B cell (primary cell): ENCODE measurements around the gene SNAP47. TPM values are rescaled to one million over a fixed set of nuclear protein-coding genes. Genes with fewer than 3 reads are reported as not detected.

Experiments used
- ATAC-seq: fragments of 200-7000 bp; cut with Tn5 transposase; one replicate; pipeline ENCODE4 v1.10.0; 2021; ENCODE audit warnings: low read depth, mild to moderate bottlenecking, moderate number of reproducible peaks, moderate library complexity
- CTCF ChIA-PET: fragments of 350-600 bp; sonication (Branson Sonifier 250); formaldehyde crosslinking; loops from one replicate; lab custom pipeline; 2021; ENCODE audit warnings: antibody characterized with exemption, inconsistent platforms; lab: Charles Lee
- POLR2A ChIA-PET: fragments of 350-600 bp; sonication (Branson Sonifier 250); formaldehyde crosslinking; loops from one replicate; lab custom pipeline; 2021; ENCODE audit warnings: antibody characterized with exemption; lab: Charles Lee
- DNase-seq: peaks from one replicate; pipeline ENCODE4 v3.0.0; 2013
- H2AFZ ChIP-seq: 2 replicates; pipeline ENCODE4 v1.6.1; 2012; ENCODE audit warnings: mild to moderate bottlenecking, low read depth, low read length; ENCODE audit not compliant: insufficient read depth, poor library complexity, severe bottlenecking
- H3K27ac ChIP-seq, 2 donors: 1 replicate in 1 of 2; 2 replicates in 1 of 2; pipeline ENCODE4 v1.5.1; 2012 to 2013; ENCODE audit warnings: low read length in 2 of 2, mild to moderate bottlenecking in 2 of 2, moderate library complexity in 1 of 2
- H3K27me3 ChIP-seq, 4 experiments: fragments of 200-600 bp in 1 of 4; sonication (generic) in 1 of 4; replicated peaks in 1 of 4; 1 replicate in 2 of 4; 2 replicates in 2 of 4; pipeline versions ENCODE4 v1.6.1 to v1.7.0; 2013 to 2016; ENCODE audit warnings: low read length in 3 of 4, mild to moderate bottlenecking in 2 of 4, mixed read lengths in 1 of 4, moderate library complexity in 1 of 4; ENCODE audit not compliant: insufficient read depth in 4 of 4, control insufficient read depth in 3 of 4; ENCODE audit errors: control extremely low read depth in 1 of 4
- H3K36me3 ChIP-seq, 2 experiments: replicated peaks in 1 of 2; 1 replicate in 1 of 2; 2 replicates in 1 of 2; pipeline versions ENCODE4 v1.6.1 to v1.7.1; 2013; ENCODE audit warnings: low read length in 1 of 2; ENCODE audit not compliant: insufficient read depth in 2 of 2, control insufficient read depth in 1 of 2; ENCODE audit errors: control extremely low read depth in 1 of 2, extremely low read depth in 1 of 2
- H3K4me1 ChIP-seq, 2 donors: fragments of 200-600 bp in 1 of 2; sonication (generic) in 1 of 2; 1 replicate in 1 of 2; 2 replicates in 1 of 2; pipeline versions ENCODE4 v1.5.1 to v1.6.1; 2013 to 2017; ENCODE audit warnings: low read length in 2 of 2; ENCODE audit not compliant: control insufficient read depth in 2 of 2, insufficient read depth in 2 of 2
- H3K4me2 ChIP-seq: replicated peaks from 2 replicates; pipeline ENCODE3; 2012; ENCODE audit warnings: mild to moderate bottlenecking, low read depth, low read length; ENCODE audit not compliant: poor library complexity, severe bottlenecking
- H3K4me3 ChIP-seq, 5 experiments: fragments of 200-600 bp in 1 of 5; sonication (generic) in 1 of 5; 1 replicate in 3 of 5; 2 replicates in 2 of 5; pipeline versions ENCODE4 v1.5.1 to v1.7.0; 2011 to 2016; ENCODE audit warnings: low read length in 4 of 5, mild to moderate bottlenecking in 4 of 5, low read depth in 2 of 5, control low read depth in 1 of 5, moderate library complexity in 1 of 5; ENCODE audit not compliant: insufficient read depth in 1 of 5; ENCODE audit errors: control extremely low read depth in 1 of 5, extremely low read depth in 1 of 5
- H3K79me2 ChIP-seq: fragments of 200-600 bp; sonication (generic); one replicate; pipeline ENCODE4 v1.6.0; 2016; ENCODE audit warnings: low read length; ENCODE audit not compliant: control insufficient read depth, insufficient read depth
- H3K9ac ChIP-seq: fragments of 200-600 bp; sonication (generic); 2 replicates; pipeline ENCODE4 v1.6.1; 2017; ENCODE audit warnings: mild to moderate bottlenecking, low read length, moderate library complexity
- H3K9me3 ChIP-seq, 3 donors: one replicate each; pipeline versions ENCODE4 v1.6.1 to v1.7.1; 2013; ENCODE audit warnings: low read length in 2 of 3; ENCODE audit not compliant: control insufficient read depth in 2 of 3, insufficient read depth in 1 of 3; ENCODE audit errors: control extremely low read depth in 1 of 3
- H4K20me1 ChIP-seq: 2 replicates; pipeline ENCODE4 v1.6.0; 2012; ENCODE audit warnings: mild to moderate bottlenecking, low read length; ENCODE audit not compliant: insufficient read depth, control insufficient read depth, poor library complexity, severe bottlenecking
- H3K27ac Mint-ChIP-seq: one replicate; pipeline ENCODE4 v1.8.0; 2021; ENCODE audit warnings: mixed read lengths
- H3K27me3 Mint-ChIP-seq: one replicate; pipeline ENCODE4 v1.8.0; 2021; ENCODE audit warnings: mixed read lengths
- H3K4me1 Mint-ChIP-seq: one replicate; pipeline ENCODE4 v1.8.0; 2021; ENCODE audit warnings: mixed read lengths
- H3K4me3 Mint-ChIP-seq: one replicate; pipeline ENCODE4 v1.8.0; 2021; ENCODE audit warnings: mixed read lengths
- H3K9me3 Mint-ChIP-seq: one replicate; pipeline ENCODE4 v1.8.0; 2022; ENCODE audit warnings: mixed read lengths; ENCODE audit not compliant: insufficient read depth
- EZH2 ChIP-seq: IDR thresholded peaks from 2 replicates; pipeline ENCODE4 v1.6.1; 2012; ENCODE audit warnings: borderline replicate concordance, low read depth, mild to moderate bottlenecking, moderate library complexity, low read length; ENCODE audit not compliant: insufficient read depth, poor library complexity, severe bottlenecking
- WGBS: methylation state at CpG from one replicate; pipeline ENCODE4 v1.1.5; 2013; ENCODE audit warnings: missing lambda C conversion rate; ENCODE audit not compliant: insufficient coverage; 5-methylcytosine and 5-hydroxymethylcytosine counted together
- intact Hi-C: fragments of 100-400 bp; cut with micrococcal nuclease; formaldehyde crosslinking; loops from one replicate; pipeline ENCODE4 v1.10.0; 2022
- polyA plus RNA-seq: library from polyadenylated mRNA; depleted of rRNA; stranded (reverse); fragments of >200 nt; gene quantifications from 2 replicates; pipeline ENCODE4 v1.2.3, GENCODE V29; 2012
- total RNA-seq, 2 donors: library from RNA; stranded (reverse); fragments of 120-200 nt in 1 of 2; gene quantifications; 1 replicate in 1 of 2; 2 replicates in 1 of 2; pipeline versions ENCODE4 v1.2.3 to v1.2.4, GENCODE V29; 2013 to 2022
- TF ChIP-seq, protein P1 (sequence below): fragments of 200-600 bp; IDR thresholded peaks from one replicate; pipeline ENCODE4 v1.8.0; 2022; ENCODE audit warnings: antibody characterized with exemption, mild to moderate bottlenecking

SNAP47 gene
- total and polyA plus RNA-seq, 2 donors (not counting 1 experiment from before 2014, with no cell fraction given) = 25.6 to 34.9 TPM

DNA sequence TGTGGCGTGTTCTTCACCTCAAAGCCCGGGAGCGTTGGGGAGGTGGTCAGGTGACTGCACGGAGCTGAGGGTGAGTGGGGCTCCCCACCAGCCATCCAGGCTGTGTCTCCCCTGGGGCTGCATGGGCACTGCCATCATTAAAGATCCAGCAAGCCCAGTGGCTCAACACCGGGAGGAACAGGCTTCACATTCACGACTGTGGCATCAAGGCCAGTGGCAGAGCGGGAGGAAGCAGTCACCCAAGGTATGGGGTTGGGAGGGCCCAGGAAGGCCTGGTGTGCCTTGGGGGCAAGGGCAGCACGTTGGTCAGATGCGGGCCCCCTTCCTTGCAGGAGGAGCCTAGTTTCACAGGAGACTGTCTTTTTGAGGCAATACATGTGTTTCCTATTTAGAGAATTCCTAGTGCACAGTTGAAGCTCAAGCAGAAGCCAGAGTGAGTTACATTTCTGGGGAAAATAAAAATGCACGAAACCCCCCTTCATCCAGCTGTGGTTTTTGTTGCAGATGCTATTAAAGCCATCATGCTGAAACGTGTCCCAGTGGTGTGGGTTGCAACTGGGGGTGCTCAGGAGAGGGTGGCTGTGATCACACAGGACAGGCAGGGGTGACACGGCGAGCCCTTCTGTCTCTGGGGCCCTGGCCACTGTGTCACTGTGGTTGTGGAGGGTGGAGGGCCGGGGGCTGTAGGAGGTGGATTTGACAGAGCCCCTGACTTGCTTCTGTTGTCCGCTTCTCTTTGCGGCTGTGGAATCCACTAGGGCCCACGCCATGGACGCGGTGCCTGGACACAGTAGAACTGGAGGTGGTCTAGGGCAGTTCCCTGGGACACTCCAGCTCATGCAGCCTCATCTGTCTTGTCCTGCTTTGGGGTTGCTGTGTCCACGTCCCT, 34.1 kb downstream of the SNAP47 start:
- intact Hi-C loops = no loop called here
- Histone ChIP-seq H3K36me3 (peaks cover 0 to 39% of the 10 kb centered on the region in 2 experiments), H3K4me2 (no peak overlapping the region), H3K79me2 (peaks cover 2% of the 10 kb centered on the region), H4K20me1 (peaks cover 14% of the 10 kb centered on the region), H3K9me3 (no peaks in the 10 kb centered on the region), H3K9ac (no peak overlapping the region), H3K27me3 (no peaks in the 10 kb centered on the region), H3K27ac (no peak overlapping the region), H3K4me1 (peaks cover 0 to 12% of the 10 kb centered on the region in 2 donors), H2AFZ (no peak overlapping the region), H3K4me3 (no peak overlapping the region)
- WGBS = 96% methylated on average over 19 of the region's 20 CpGs
- H3K27ac Mint-ChIP-seq = no peak overlapping the region
- TF ChIP-seq EZH2 = no peak
- TF ChIP-seq, protein P1, sequence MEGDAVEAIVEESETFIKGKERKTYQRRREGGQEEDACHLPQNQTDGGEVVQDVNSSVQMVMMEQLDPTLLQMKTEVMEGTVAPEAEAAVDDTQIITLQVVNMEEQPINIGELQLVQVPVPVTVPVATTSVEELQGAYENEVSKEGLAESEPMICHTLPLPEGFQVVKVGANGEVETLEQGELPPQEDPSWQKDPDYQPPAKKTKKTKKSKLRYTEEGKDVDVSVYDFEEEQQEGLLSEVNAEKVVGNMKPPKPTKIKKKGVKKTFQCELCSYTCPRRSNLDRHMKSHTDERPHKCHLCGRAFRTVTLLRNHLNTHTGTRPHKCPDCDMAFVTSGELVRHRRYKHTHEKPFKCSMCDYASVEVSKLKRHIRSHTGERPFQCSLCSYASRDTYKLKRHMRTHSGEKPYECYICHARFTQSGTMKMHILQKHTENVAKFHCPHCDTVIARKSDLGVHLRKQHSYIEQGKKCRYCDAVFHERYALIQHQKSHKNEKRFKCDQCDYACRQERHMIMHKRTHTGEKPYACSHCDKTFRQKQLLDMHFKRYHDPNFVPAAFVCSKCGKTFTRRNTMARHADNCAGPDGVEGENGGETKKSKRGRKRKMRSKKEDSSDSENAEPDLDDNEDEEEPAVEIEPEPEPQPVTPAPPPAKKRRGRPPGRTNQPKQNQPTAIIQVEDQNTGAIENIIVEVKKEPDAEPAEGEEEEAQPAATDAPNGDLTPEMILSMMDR = no peak
- ChIA-PET POLR2A (no interaction called here), CTCF (no interaction called here)
- DNase-seq (no peak), ATAC-seq (no peak)
- H3K4me1 Mint-ChIP-seq = peaks cover 17% of the 10 kb centered on the region
- H3K4me3 Mint-ChIP-seq = no peak overlapping the region
- no peaks in the 10 kb centered on the region for H3K9me3 Mint-ChIP-seq
- H3K27me3 Mint-ChIP-seq = no peaks in the 10 kb centered on the region

DNA sequence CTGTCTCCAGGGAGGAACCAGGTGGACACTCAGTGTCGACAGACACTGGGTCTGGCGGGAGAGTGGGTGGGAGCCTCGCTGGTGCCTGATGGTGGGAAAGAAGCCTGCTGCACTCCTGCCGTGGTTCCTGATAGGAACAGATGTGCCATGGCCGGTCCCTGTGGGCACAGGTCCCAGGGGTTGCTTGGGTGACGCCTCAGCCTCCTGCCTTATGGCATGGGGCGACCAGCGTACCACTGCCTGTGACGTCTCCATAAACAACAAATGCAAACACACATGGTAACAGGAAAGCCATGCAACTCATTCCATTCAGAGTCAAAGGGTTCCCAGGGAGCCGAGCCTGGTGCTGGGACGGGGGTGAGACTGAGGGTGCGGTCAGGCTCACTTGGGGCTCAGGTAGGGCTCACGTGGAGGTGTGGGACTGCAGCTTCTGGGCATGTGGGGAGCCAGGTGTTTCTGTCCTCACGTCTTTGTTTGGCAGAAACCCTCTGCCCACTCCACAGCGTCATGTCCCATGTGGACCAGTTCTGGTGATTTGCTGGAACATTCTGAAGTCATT, 34.8 kb downstream of the SNAP47 start:
- Histone ChIP-seq H4K20me1 (peaks cover 10% of the 10 kb centered on the region), H3K9ac (no peak overlapping the region), H3K27ac (no peak overlapping the region), H3K27me3 (no peaks in the 10 kb centered on the region), H3K4me3 (no peak overlapping the region), H3K4me1 (peaks cover 0 to 12% of the 10 kb centered on the region in 2 donors), H3K9me3 (no peaks in the 10 kb centered on the region), H3K4me2 (no peak overlapping the region), H2AFZ (no peak overlapping the region), H3K79me2 (no peaks in the 10 kb centered on the region), H3K36me3 (peaks cover 0 to 41% of the 10 kb centered on the region in 2 experiments)
- ChIA-PET CTCF (interaction anchor here (1.3 kb wide), 1 partner anchor 8 kb away, joined by 4 read pairs; no protein-coding TSS in a partner anchor), POLR2A (no interaction called here)
- TF ChIP-seq, protein P1 = no peak
- TF ChIP-seq EZH2 = no peak
- WGBS = 96% methylated on average over 15 of the region's 15 CpGs
- Mint-ChIP-seq H3K27me3 (no peaks in the 10 kb centered on the region), H3K4me3 (no peak overlapping the region), H3K4me1 (peaks cover 15% of the 10 kb centered on the region), H3K9me3 (no peaks in the 10 kb centered on the region), H3K27ac (no peak overlapping the region)
- no peak for DNase-seq
- no peak for ATAC-seq
- intact Hi-C loops = no loop called here
